ENCODE measurements around the gene GCH1.

DNA sequence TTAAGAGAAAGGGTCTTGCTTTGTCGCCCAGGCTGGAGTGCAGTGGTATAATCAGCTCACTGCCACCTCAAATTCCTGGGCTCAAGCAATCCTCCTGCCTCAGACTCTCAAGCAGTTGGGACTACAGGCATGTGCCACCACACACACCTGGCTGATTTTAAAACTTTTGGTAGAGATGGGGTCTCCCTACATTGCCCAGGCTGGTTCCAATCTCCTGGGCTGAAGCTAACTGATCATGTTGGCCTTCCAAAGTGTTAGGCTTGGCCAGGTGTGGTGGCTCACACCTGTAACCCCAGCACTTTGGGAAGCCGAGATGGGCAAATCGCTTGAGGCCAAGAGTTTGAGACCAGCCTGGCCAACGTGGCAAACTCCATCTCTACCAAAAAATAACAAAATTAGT lies 43.9 kb upstream of the GCH1 start:
- TF ChIP-seq POLR2A (IDR thresholded peaks at IDR 0.05) (no peak), CTCF (IDR thresholded peaks at IDR 0.05) (no peak)
